Activated naive CD4-positive, alpha-beta T cell treated with anti-CD3 and anti-CD28 coated beads, Interleukin-2, amount 50 U/mL, for 24 hours (primary cell): ENCODE data around the gene PWP2.
A peak's percentile ranks its signal among the peaks of the same experiment; 100 is the strongest.
"Not testable (repeated sequence)": the region's sequence is repeated elsewhere in the genome, so short reads cannot be mapped to it uniquely, and the experiment has no call there.

Source experiments
- H3K27ac Mint-ChIP-seq: one replicate; pipeline ENCODE4 v1.8.0; 2021; ENCODE audit warnings: mild to moderate bottlenecking, mixed read lengths
- H3K27me3 Mint-ChIP-seq: one replicate; pipeline ENCODE4 v1.8.0; 2021; ENCODE audit warnings: mixed read lengths
- H3K36me3 Mint-ChIP-seq: one replicate; pipeline ENCODE4 v1.8.0; 2021; ENCODE audit warnings: mixed read lengths
- H3K4me1 Mint-ChIP-seq: one replicate; pipeline ENCODE4 v1.8.0; 2021; ENCODE audit warnings: mixed read lengths
- H3K4me3 Mint-ChIP-seq: one replicate; pipeline ENCODE4 v1.8.0; 2021; ENCODE audit warnings: mild to moderate bottlenecking, mixed read lengths
- H3K9me3 Mint-ChIP-seq: one replicate; pipeline ENCODE4 v1.8.0; 2021; ENCODE audit warnings: mixed read lengths

Gene PWP2

DNA sequence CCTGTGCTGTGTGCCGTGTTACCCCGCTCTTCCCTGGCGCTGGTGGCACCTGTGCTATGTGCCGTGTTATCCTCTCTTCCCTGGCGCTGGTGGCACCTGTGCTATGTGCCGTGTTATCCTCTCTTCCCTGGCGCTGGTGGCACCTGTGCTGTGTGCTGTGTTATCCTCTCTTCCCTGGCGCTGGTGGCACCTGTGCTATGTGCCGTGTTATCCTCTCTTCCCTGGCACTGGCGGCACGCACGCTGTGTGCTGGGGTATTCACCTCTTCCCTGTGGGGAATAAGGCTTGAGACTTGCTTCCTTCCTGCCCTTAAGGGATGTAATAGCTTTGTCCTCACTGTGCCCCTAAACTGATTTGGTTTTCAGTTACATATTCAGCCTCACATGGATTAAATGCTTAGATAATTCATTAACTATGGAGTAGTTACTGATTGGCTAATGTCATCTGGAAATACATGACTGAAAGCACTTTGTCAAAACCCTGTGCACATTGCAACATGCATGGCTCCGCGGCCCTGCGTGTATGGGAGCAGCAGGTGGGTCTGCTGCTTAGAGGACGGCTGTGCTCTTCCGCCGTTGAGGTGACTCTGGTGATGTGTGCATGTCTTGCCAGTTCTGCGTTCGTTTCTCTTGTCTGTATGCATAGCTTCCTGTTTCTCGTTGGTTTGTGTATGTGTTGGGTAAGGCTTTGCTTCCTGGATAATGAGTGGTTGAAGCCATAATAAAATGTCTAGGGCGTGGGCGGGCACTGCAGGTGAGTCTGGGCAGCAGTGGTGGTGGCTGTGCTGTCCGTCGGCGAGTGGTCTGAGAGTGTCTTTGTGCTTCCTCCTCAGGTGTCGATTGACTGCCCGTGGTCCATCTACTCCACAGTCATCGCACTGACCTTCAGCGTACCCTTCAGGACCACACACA lies 17.9 kb upstream of the PWP2 start:
- peak overlapping the region; percentile 89 for H3K27ac Mint-ChIP-seq
- H3K27me3 Mint-ChIP-seq: no peaks in the 10 kb centered on the region
- peaks cover 13% of the 10 kb centered on the region for H3K36me3 Mint-ChIP-seq
- peak overlapping the region; percentile 60 for H3K4me3 Mint-ChIP-seq
- no peaks in the 10 kb centered on the region for H3K9me3 Mint-ChIP-seq
- peaks cover 64% of the 10 kb centered on the region for H3K4me1 Mint-ChIP-seq

DNA sequence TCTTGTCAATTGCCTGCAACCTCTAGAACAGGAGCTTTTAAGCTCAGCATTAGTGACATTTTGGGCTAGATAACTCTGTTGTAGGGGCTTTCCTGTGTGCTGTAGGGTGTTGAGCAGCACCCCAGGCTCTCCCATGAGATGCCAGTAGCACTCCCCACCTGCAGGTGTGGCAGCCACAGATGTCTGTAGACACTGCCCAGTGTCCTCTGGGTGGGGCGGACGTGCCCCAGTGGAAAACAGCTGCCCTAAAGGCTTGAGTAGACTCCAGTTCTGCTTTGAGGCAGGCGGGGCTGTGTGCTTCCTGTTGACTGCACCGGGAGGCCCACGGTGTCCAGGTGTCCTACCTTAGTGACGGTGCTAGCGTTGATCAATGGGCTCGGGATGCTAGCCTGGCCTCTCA lies 16.9 kb upstream of the PWP2 start:
- Mint-ChIP-seq H3K27me3 (no peaks in the 10 kb centered on the region), H3K27ac (peak overlapping the region; percentile 89), H3K4me1 (peaks cover 54% of the 10 kb centered on the region), H3K4me3 (peak overlapping the region; percentile 60), H3K36me3 (peaks cover 13% of the 10 kb centered on the region), H3K9me3 (no peaks in the 10 kb centered on the region)

DNA sequence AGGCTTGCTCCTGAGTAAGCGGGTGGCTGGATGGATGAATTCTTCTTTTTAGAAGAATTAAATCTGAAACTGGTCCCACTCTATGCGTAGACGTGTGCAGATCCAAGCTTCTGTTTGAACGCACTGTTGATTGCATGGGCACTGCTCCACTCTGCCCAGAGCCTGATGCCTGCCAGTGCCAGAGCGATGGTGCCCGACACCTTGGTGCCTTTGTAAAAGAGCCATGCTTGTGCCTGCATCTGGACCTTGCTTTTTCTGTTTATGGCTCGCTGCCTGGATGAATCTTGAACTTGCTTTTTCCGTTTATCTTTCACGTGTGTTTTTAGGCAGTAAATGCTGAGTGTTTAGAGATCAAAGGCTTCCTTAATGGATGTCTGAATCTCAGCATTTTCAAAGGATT lies 15.0 kb upstream of the PWP2 start:
- peak overlapping the region; percentile 9 for H3K4me3 Mint-ChIP-seq
- no peaks in the 10 kb centered on the region for H3K27me3 Mint-ChIP-seq
- H3K36me3 Mint-ChIP-seq: peaks cover 11% of the 10 kb centered on the region
- no peaks in the 10 kb centered on the region for H3K9me3 Mint-ChIP-seq
- H3K4me1 Mint-ChIP-seq: peaks cover 35% of the 10 kb centered on the region
- peak overlapping the region; percentile 23 for H3K27ac Mint-ChIP-seq

DNA sequence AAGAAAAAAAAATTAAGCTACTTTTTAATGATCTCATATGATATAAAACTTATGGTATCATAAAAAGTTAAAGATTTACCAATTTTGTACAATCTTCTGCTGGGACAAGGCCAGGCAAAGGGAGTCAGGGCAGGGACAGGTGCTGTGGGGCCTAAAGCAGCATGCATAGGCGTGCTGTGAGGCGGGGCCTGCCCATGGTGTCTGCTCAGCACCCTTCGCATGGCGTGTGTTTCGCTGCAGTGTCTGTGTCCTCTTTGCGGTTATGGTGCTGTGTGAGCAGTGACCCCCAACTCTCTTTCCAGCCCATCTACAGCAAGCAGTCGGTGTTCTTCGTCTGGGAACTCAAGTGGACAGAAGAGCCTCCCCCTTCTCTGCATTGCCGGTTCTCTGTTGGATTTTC lies 13.4 kb upstream of the PWP2 start:
- no peaks in the 10 kb centered on the region for H3K9me3 Mint-ChIP-seq
- H3K4me1 Mint-ChIP-seq: peaks cover 20% of the 10 kb centered on the region
- no peak overlapping the region for H3K4me3 Mint-ChIP-seq
- H3K36me3 Mint-ChIP-seq: peaks cover 7% of the 10 kb centered on the region
- no peak overlapping the region for H3K27ac Mint-ChIP-seq
- no peaks in the 10 kb centered on the region for H3K27me3 Mint-ChIP-seq

DNA sequence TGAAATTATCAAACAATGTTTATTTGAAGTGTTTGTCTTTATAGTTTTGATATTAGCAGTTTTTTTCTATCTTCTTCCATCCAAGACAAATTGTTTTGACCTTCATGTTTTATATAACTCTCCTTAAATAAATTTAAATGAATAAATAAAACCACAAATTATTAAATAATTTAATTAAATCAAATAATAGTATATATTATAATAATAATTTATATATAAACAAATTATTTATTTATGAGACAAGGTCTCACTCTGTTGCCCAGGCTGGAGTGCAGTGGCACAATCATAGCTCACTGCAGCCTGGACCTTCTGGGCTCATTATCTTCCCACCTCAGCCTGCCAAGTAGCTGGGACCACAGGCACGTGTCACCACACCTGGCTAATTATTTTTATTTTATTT lies 12.4 kb upstream of the PWP2 start:
- Mint-ChIP-seq H3K27me3 (no peaks in the 10 kb centered on the region), H3K4me1 (peaks cover 9% of the 10 kb centered on the region), H3K9me3 (no peaks in the 10 kb centered on the region), H3K4me3 (no peak overlapping the region), H3K27ac (no peak overlapping the region), H3K36me3 (peaks cover 1% of the 10 kb centered on the region)

DNA sequence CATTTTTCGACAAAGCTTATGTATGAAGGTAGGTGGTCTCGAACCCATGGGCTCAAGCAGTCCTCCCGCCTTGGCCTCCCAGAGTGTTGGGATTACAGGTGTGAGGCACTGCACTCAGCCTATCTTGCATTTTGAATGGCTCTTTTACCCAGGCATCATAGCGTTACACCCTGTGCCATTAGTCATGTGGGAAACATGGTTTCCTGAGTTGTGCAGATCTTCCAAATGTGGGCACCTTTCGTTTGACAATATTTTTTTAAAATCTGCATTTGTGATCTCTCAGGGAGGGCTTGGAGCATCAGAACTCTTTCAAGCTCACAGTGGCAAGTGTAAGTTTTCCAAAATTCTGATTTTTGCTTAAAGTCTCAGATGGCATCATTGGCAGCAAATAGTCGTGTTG lies 8.7 kb upstream of the PWP2 start:
- H3K36me3 Mint-ChIP-seq, H3K9me3 Mint-ChIP-seq, H3K4me3 Mint-ChIP-seq, H3K27ac Mint-ChIP-seq, H3K27me3 Mint-ChIP-seq, H3K4me1 Mint-ChIP-seq: not testable (repeated sequence)

DNA sequence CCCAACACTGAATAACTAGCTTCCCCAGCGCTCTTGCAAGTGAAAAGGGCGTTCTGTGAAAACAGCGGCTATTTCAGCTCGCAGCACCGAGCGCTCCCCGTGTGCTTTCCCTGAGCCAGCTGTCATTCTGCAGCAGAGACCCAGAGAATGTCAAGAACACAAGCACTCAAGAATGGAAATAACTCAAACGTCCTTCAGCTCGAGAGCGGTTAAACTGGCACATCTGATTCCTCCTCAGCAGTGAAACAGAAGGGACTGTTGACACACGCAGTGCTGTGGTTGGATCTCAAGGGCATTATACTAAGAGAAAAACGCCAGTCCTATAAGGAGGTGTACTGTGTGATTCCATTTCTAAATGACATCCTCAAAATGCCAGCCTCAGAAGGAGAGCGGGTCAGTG lies 8.2 kb upstream of the PWP2 start:
- H3K27ac Mint-ChIP-seq, H3K9me3 Mint-ChIP-seq: not testable (repeated sequence)

DNA sequence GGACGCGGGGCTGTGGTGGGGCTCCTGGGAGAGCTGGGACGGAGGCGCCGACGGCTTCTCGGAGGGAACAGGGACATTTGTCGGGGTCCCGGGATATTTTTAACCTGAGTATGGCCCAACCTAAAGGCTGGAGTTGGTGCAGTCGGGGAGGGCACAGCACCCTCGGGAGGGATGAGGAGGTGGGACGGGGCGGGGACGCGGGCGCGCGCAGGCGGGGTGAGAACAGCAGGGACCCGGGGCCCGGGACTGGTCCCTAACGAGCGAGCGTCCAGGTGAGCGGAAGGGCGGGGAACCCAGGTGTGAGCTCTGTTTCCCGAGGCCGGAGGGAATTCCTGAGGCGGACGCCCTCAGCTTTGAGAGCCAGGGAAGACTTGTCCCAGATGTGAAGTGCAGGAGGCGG lies 390 bp downstream of the PWP2 start:
- H3K4me3 Mint-ChIP-seq, H3K36me3 Mint-ChIP-seq: not testable (repeated sequence)

More for the DNA sequence above, 8.2 kb upstream of the PWP2 start:
- H3K4me1 Mint-ChIP-seq, H3K4me3 Mint-ChIP-seq, H3K36me3 Mint-ChIP-seq, H3K27me3 Mint-ChIP-seq: not testable (repeated sequence)

DNA sequence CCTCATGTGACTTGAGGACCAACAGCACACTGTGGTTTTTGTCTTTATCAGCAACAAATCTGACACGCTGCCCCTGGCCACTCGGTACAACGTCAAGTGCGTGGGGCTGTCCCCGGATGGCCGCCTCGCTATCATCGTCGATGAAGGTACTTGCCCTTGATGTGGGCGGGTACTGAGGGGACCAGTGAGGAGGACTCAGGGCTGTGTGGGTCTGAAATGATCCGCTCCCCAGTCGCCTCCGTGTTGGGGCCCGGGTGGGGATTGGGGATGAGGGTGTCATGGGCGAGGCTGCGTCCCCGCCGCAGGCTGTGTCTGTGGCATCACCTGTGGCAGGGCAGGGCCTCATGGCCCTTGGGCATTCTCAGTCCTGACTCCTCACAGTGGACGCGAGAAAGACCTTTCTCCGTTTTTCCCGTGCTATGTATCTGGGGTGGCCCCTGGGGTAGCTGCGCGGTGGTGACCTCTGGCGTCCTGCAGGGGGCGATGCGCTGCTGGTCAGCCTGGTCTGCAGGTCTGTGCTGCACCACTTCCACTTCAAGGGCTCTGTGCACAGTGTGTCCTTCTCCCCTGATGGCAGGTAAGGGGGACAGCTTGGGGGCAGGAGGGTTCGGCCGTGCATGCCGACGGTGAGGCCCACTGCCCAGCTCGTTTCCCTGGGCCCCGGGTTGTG lies 6.6 kb downstream of the PWP2 start:
- not testable (repeated sequence) for H3K36me3 Mint-ChIP-seq, H3K9me3 Mint-ChIP-seq, H3K27me3 Mint-ChIP-seq, H3K27ac Mint-ChIP-seq, H3K4me3 Mint-ChIP-seq, H3K4me1 Mint-ChIP-seq

More for the DNA sequence above, 390 bp downstream of the PWP2 start:
- not testable (repeated sequence) for H3K4me1 Mint-ChIP-seq, H3K27ac Mint-ChIP-seq, H3K9me3 Mint-ChIP-seq, H3K27me3 Mint-ChIP-seq

DNA sequence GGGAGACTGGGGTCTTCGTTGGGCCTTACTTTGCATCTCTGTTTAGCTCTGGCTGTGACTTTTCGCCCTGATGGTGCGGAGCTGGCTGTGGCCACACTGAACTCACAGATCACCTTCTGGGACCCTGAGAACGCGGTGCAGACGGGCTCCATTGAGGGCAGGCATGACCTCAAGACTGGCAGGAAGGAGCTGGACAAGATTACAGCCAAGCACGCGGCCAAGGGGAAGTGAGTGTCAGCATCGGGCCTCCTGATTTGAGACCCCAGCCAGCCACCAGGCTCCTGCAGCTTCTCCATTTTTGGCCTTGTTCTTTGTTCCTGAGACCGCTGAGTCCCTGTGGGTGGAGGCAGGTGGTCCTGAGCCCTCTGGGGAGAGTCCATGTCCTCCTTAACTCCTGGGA lies 14.9 kb downstream of the PWP2 start:
- H3K27ac Mint-ChIP-seq, H3K36me3 Mint-ChIP-seq, H3K4me1 Mint-ChIP-seq, H3K4me3 Mint-ChIP-seq, H3K9me3 Mint-ChIP-seq, H3K27me3 Mint-ChIP-seq: not testable (repeated sequence)

DNA sequence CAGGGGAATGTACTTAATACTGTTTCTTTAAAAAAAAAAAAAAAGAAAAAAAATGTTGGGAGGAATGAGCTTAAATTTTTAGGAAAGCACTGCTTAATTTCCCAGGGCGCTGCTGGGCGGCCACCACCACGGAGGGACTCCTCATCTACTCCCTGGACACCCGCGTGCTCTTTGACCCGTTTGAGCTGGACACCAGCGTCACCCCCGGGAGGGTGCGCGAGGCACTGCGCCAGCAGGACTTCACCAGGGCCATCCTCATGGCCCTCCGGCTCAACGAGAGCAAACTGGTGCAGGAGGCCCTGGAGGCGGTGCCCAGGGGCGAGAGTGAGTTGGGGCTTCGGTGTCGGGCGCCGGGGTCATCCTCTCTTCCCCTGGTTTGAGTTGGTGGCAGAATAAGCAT lies 20.6 kb downstream of the PWP2 start:
- not testable (repeated sequence) for H3K27me3 Mint-ChIP-seq, H3K4me3 Mint-ChIP-seq, H3K4me1 Mint-ChIP-seq, H3K27ac Mint-ChIP-seq, H3K9me3 Mint-ChIP-seq, H3K36me3 Mint-ChIP-seq

DNA sequence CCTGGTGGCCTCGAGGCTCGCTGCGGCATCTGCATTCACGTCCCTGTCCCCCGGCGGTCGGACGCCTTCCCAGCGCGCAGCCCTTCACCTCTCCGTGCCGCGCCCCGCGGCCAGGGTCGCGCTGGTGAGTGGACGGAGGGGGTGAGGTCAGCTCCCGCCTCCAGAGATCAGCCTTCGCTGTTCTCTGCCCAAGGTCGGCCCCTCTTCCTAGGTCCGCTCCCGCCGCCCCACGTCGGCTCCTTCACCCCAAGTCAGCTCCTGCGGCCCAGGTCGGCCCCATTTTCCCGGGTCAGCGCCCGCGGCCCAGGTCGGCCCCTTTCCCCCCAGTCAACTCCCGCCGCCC lies 26.5 kb downstream of the PWP2 start:
- not testable (repeated sequence) for H3K27ac Mint-ChIP-seq, H3K9me3 Mint-ChIP-seq, H3K4me1 Mint-ChIP-seq, H3K36me3 Mint-ChIP-seq, H3K27me3 Mint-ChIP-seq, H3K4me3 Mint-ChIP-seq

DNA sequence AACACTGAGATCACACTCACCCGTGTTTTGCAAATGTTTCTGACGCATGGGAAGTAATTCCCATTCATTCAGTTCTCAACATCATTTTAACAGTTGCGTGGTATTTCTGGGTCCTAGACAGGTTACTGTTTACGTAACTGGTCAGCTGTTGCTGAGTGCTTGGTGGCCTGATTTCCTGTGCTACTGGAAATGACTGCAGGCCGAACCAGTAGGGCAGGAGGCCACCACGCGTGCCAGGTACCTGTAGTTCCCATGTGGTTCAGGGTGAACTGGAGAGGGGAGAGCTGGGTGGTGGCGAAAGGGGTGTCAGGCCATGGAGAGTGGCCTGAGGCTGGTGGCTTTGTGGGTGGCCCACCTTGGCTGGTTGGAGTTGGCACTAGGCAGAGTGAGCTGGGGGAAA lies 27.5 kb downstream of the PWP2 start:
- H3K4me3 Mint-ChIP-seq, H3K4me1 Mint-ChIP-seq, H3K27ac Mint-ChIP-seq, H3K27me3 Mint-ChIP-seq, H3K36me3 Mint-ChIP-seq, H3K9me3 Mint-ChIP-seq: not testable (repeated sequence)

DNA sequence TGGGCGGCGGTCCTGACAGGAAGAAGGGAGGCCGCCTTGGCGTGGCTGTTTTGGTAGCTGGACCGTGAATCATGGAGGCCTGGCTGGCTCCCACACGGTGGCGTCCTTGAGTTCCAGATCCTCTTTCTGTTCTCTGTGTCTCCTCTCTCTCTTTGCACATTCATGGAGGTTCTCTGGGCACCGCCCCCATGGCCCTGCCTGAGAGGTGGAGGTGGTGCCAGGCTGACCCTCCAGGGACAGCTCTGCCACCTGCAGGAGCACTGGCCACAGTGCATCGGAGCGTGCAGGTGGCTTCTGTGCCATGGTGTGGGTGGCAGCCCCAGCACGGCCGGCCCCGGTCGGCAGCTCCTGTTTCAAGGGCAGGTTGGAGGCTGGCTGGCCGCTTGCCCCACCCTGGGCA lies 30.8 kb downstream of the PWP2 start:
- H3K9me3 Mint-ChIP-seq, H3K4me1 Mint-ChIP-seq, H3K4me3 Mint-ChIP-seq, H3K27me3 Mint-ChIP-seq, H3K27ac Mint-ChIP-seq, H3K36me3 Mint-ChIP-seq: not testable (repeated sequence)

DNA sequence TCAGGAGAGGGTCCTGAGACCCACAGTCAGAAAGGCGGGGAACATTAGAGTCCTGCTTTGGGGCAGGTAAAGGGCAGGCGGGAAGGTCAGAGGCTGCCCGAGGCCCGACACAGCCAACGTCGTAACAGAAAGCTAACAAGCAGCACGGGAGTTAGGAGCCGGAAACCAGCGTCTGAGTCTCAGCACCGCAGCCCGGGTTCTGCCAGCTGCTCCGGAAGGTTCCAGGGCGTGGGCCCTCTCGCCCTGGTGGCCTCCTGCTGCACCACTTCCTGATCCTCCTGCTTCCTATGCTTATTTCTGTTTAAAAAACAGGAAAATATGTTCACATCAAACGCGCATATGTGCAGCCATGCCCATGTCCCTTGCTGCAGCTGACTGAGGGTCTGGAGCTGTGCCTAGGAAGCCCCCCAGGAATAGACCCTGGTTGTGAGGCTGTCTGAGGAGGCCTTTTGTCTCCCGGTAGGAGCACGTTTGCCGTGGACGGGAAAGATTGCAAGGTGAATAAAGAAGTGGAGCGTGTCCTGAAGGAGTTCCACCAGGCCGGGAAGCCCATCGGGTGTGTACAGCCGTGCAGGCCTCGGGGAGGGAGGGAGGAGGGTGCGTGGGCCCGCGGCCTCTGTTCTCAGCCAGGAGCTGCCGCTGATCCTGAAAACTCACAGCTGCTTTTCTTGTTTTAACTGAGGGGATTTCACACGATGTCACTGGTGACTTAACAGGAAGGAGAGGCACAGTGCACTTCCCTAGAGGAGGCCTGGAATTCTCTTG lies 32.8 kb downstream of the PWP2 start:
- not testable (repeated sequence) for H3K27ac Mint-ChIP-seq, H3K9me3 Mint-ChIP-seq, H3K4me1 Mint-ChIP-seq, H3K4me3 Mint-ChIP-seq, H3K36me3 Mint-ChIP-seq, H3K27me3 Mint-ChIP-seq

DNA sequence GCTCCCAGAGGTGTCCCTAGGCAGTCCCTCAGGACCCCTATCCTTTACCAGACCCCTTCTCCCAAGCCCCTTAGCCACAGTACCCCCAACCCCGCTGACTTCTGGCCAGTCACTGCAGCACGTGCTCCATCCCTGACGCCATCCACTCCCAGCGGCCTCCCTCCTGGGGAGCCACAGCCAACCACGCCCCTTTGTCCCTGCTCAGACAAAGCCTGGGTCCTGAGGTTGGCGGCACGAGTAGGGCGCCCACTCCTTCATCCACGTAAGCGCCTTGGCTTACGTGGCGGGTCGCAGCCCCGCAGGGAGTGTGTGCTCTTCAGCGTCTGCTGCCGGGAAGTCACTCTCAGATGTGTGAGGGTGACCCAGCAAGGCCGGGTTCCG lies 33.3 kb downstream of the PWP2 start:
- not testable (repeated sequence) for H3K36me3 Mint-ChIP-seq, H3K4me1 Mint-ChIP-seq, H3K4me3 Mint-ChIP-seq, H3K9me3 Mint-ChIP-seq, H3K27me3 Mint-ChIP-seq, H3K27ac Mint-ChIP-seq
